Measurements from ENCODE around the gene CCL23. TPM values are rescaled to one million over a fixed set of nuclear protein-coding genes. Genes with fewer than 3 reads are reported as not detected.

The CCL23 gene
- total and polyA plus RNA-seq, 2 donors (not counting 3 experiments of a cell fraction or from before 2014, with no cell fraction given), result 1.0 to 1.1 TPM

DNA sequence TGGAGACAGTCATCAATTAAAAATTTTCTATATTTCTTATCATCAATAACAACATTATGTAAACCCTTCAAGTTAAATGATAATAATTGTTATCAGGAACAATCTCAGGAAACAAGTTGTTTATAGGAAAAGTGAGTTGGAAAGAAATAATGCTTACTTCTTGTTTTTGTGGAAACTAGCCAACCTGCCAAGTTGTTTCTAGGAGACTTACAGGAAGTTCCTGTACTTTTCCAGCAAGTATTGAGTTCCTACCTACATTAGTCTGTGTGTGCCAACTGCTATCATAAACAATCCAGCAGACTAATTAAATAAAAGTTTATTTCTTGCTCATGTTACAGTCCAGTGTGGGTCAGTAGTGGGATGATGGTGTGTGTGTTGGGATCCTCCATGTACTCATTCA, 29.6 kb downstream of the CCL23 start:
- Histone ChIP-seq H3K4me3 (replicated peaks in 1 of 3; ENCODE audit: insufficient read depth in 1 of 3, low read depth in 1 of 3, low read length in 3 of 3) (no peak overlapping the region), H3K9me1 (replicated peaks; ENCODE audit: control insufficient read depth, extremely low read depth, insufficient read depth, low read length) (no peaks in the 10 kb centered on the region), H4K20me1 (replicated peaks; ENCODE audit: control insufficient read depth, extremely low read depth, insufficient read depth, low read length) (no peaks in the 10 kb centered on the region), H3K36me3 (ENCODE audit: control insufficient read depth in 2 of 2, extremely low read depth in 1 of 2, insufficient read depth in 2 of 2, low read length in 2 of 2) (peaks cover 0 to 4% of the 10 kb centered on the region in 2 experiments), H3K27me3 (ENCODE audit: control insufficient read depth in 2 of 2, insufficient read depth in 2 of 2, low read length in 2 of 2) (no peaks in the 10 kb centered on the region), H3K9ac (replicated peaks; ENCODE audit: extremely low read depth, insufficient read depth, low read length) (no peak overlapping the region), H3K4me2 (ENCODE audit: insufficient read depth, low read length) (peak overlapping the region; percentile 4), H3K79me2 (ENCODE audit: control insufficient read depth, insufficient read depth, low read length) (no peaks in the 10 kb centered on the region), H3K27ac (ENCODE audit: insufficient read depth, low read depth, low read length) (peak overlapping the region; percentile 49), H3K4me1 (ENCODE audit: control insufficient read depth, extremely low read depth, insufficient read depth, low read length) (peaks cover 33% of the 10 kb centered on the region), H2AFZ (ENCODE audit: low read depth, low read length) (peak overlapping the region; percentile 2), H3K9me3 (replicated peaks; ENCODE audit: control insufficient read depth, insufficient read depth, low read length) (no peaks in the 10 kb centered on the region)
- ChIA-PET CTCF (interaction anchor here (1.1 to 2.3 kb wide), 3 partner anchors 12 to 21 kb away, joined by 3 to 24 read pairs (median 6); no protein-coding TSS in a partner anchor), POLR2A (no interaction called here)
- BruUV-seq (replicated peaks), result no TSS peak
- FAIRE-seq, result no peak
- dilution Hi-C loops (cut with MboI; ENCODE audit: extremely low pct_ligation_motif_present, low sequenced_read_pairs), result no loop called here
- peak; percentile 89 for DNase-seq (ENCODE audit: low read depth, low spot score)
- intact Hi-C loops (cut with micrococcal nuclease), result loop anchor here (1.0 kb wide), 1 partner anchor 15 kb away; no protein-coding TSS in a partner anchor
- TF ChIP-seq JUN (IDR thresholded peaks at IDR 0.05; ENCODE audit: borderline replicate concordance, insufficient read depth, insufficient read length, low read depth) (peak; percentile 35), FOS (IDR thresholded peaks at IDR 0.05; ENCODE audit: borderline replicate concordance, insufficient read depth, low read length) (peak; percentile 25), POLR2AphosphoS5 (IDR thresholded peaks at IDR 0.05; ENCODE audit: insufficient read depth, low read depth, low read length) (peak; percentile 63), GATA2 (IDR thresholded peaks at IDR 0.05; ENCODE audit: insufficient read depth, insufficient read length, low read depth, low read length) (peak; percentile 79)
- TF ChIP-seq, protein P1, sequence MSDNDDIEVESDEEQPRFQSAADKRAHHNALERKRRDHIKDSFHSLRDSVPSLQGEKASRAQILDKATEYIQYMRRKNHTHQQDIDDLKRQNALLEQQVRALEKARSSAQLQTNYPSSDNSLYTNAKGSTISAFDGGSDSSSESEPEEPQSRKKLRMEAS (IDR thresholded peaks at IDR 0.05; ENCODE audit: insufficient read depth, insufficient read length), result no peak

GRCh38 chr17:35986643-35987042, 31.1 kb downstream of the CCL23 start, which contains the start of gene CCL14:
Gene CCL14 (minus strand): TSS chr17:35986729. CDS start chr17:35986649, 80 bp downstream.
- H3K9me3 ChIP-seq (replicated peaks; ENCODE audit: control insufficient read depth, insufficient read depth, low read length), result no peaks in the 10 kb centered on the region
- H3K36me3 ChIP-seq (ENCODE audit: control insufficient read depth in 2 of 2, extremely low read depth in 1 of 2, insufficient read depth in 2 of 2, low read length in 2 of 2), result peaks cover 0 to 4% of the 10 kb centered on the region in 2 experiments
- dilution Hi-C loops (cut with MboI; ENCODE audit: extremely low pct_ligation_motif_present, low sequenced_read_pairs) (no loop called here), intact Hi-C loops (cut with micrococcal nuclease) (no loop called here)
- CTCF ChIA-PET, result interaction anchor here (0.9 to 3.0 kb wide), 4 partner anchors 11 to 86 kb away, joined by 3 to 24 read pairs (median 12); no protein-coding TSS in a partner anchor
- no peaks in the 10 kb centered on the region for H3K27me3 ChIP-seq (ENCODE audit: control insufficient read depth in 2 of 2, insufficient read depth in 2 of 2, low read length in 2 of 2)
- FAIRE-seq, result no peak
- H3K9me1 ChIP-seq (replicated peaks; ENCODE audit: control insufficient read depth, extremely low read depth, insufficient read depth, low read length), result no peaks in the 10 kb centered on the region
- POLR2A ChIA-PET, result no interaction called here
- no peaks in the 10 kb centered on the region for H3K79me2 ChIP-seq (ENCODE audit: control insufficient read depth, insufficient read depth, low read length)
- no peak for TF ChIP-seq MYC (IDR thresholded peaks at IDR 0.05; ENCODE audit: low read depth, low read length)
- TF ChIP-seq POLR2A (IDR thresholded peaks at IDR 0.05; ENCODE audit: low read depth, low read length), result no peak
- TF ChIP-seq, protein P1 (IDR thresholded peaks at IDR 0.05; ENCODE audit: insufficient read depth, insufficient read length), result no peak
- TF ChIP-seq EZH2 (IDR thresholded peaks at IDR 0.05; ENCODE audit: borderline replicate concordance, low read depth, low read length, severe bottlenecking), result no peak
- peak within 1 kb of the TSS; percentile 32 for H2AFZ ChIP-seq (ENCODE audit: low read depth, low read length)
- H4K20me1 ChIP-seq (replicated peaks; ENCODE audit: control insufficient read depth, extremely low read depth, insufficient read depth, low read length), result no peaks in the 10 kb centered on the region
- no TSS peak for BruUV-seq (replicated peaks)
- peak; percentile 64 for DNase-seq (ENCODE audit: low read depth, low spot score)
- H3K27ac ChIP-seq (ENCODE audit: insufficient read depth, low read depth, low read length), result no peak within 1 kb of the TSS
- no peak within 1 kb of the TSS for H3K4me3 ChIP-seq (replicated peaks in 1 of 3; ENCODE audit: insufficient read depth in 1 of 3, low read depth in 1 of 3, low read length in 3 of 3)
- H3K4me2 ChIP-seq (ENCODE audit: insufficient read depth, low read length), result peak within 1 kb of the TSS; percentile 4
- H3K4me1 ChIP-seq (ENCODE audit: control insufficient read depth, extremely low read depth, insufficient read depth, low read length), result peaks cover 33% of the 10 kb centered on the region
- no peak within 1 kb of the TSS for H3K9ac ChIP-seq (replicated peaks; ENCODE audit: extremely low read depth, insufficient read depth, low read length)

All from endothelial cell of umbilical vein (primary cell).